NK-92 (cell line): ENCODE data around the gene ZNF664.
"Not testable (repeated sequence)": the region's sequence is repeated elsewhere in the genome, so short reads cannot be mapped to it uniquely, and the experiment has no call there.

Source experiments
- DNase-seq: peaks from one replicate; lab custom pipeline; 2025; ENCODE audit not compliant: unreplicated experiment; lab: John Stamatoyannopoulos, UW

ZNF664 gene

DNA sequence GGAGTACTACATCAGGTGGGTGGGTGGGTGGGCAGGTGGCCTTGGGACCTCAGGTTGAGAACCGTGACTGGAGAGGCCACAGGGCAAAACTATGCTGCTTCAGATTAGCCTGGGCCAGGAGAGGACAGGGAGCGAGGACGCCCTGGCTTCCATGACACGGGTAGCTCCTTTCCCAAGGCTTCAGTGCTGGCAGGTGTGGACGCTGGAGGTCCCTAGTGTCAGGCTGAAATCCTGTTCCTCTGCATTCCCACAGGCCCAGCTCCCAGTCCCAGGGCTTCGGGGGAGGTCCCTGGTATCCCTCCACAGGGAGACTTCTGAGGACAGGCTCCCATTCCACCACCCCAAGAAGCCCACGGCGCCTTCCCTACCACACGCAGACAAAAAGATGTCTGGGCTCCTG is 32.0 kb upstream of the ZNF664 start:
- no peak for DNase-seq

DNA sequence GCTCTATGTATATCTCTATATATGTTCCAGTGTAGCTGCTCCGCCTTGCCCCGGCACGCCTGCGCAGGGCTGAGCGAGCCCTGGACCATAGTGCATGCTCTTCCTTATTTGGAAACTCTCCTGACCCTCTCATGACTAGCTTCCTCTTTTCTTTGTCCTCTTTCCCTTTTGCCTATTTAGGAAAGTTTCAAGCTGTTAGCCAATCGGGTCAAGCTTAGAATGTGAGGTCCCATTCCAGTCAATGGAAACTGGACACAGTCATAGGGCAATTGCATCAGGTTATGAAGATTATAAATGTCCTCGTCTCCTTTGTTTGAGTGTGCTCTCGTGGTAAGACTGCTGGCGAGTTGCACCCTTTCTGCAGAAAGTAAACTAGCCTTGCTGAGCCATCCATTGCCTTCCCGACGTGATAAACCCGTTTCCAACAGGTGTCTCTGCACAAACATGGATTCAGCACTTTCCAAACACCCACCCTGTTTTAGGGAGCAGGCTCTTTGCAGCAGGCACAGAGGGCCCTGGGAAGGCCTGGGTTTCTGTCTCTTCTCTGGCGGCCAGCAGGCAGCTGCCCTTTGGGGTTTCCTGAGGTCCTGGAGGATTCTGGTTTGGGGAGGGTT is 31.3 kb upstream of the ZNF664 start:
- DNase-seq: no peak

DNA sequence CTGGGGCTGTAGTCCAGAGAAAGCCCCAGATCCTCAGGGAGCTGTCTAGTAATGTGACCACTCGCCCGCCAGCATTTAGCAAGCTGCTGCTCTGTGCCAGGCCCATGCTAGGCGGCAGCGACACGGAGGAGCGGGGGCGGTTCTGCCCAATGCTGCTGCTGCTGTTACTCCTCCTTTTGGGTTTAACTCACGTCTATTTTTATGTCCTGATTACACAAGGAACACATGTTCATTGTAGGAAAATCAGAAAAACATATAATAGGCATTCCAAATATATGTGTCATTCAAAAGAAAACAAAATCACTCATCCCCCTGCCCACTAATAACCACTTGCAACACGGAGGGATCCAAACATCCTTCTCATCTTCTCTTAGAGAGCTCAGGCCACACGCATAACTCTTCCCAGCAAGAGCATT is 30.8 kb upstream of the ZNF664 start:
- DNase-seq: no peak

DNA sequence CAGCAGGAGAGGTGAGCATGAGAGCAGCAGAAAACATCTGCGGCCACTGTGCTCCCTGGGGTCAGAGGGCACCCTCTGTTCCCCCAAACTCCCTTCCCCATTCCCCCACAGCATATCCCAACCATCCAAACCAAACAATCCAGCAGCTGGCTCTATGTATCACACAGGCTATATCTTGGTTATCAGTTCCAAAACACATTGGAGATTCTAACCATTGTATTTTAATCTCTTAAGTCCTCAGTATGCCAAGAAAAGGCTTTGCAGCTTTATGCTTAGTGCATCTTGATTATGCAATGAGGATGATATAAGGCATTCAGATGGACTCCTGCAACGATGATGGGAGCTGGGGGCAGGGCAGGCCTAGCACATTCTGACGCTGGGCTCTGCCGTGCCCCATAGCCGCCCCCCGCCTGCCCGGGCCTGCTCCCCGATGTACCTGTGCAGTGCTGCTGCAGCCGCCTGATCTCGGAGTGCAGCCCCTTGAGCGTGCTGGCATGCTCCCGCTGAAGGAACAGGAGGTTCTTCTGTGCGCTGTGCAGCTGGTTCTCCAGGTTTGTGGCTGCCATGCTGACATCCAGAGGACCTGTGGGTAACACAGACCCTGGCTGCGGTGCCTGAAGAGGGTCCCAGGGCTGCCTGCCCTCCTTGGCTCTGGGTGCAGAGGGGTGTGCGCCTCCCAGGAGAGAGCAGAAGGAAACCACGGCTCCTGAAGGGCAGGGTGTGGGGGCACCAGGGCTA is 29.9 kb upstream of the ZNF664 start:
- DNase-seq: no peak

DNA sequence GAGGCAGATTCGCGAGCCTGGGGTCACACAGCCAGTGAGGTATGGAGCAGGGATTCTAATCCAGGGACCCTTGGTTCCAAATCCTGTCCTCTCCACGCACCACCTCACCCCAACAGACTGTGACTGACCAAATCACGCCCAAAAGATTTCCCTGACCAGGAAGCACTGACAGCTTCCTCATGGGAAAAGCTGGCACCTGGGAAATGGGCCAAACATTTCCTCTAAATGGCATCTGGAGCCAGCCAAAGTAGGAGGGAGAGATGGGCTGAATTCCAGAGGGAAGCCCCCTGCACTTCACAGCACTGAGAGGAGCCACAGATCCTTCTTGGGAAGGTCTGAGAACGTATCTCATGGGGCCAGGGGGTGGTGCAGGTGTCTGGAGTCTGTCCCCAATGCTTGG is 29.2 kb upstream of the ZNF664 start:
- no peak for DNase-seq

DNA sequence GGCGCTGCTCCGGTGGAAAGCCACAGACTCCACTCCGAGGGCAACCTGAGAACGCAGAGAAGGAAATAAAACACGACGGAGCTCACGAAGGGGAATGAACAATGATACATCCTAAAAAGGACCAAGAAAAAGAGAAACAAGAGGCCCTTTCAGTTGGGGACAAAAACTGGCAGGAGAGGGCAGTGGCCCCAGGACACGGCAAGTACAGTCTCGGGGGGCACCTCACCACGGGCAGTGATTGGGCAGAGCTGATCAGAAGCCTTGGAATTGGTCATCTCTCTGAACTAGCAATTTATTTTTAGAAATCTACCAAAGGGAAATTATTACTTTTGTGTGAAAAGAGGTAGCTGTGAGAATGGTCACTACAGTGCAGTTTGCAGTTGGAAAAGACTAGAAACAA is 28.3 kb upstream of the ZNF664 start:
- no peak for DNase-seq

DNA sequence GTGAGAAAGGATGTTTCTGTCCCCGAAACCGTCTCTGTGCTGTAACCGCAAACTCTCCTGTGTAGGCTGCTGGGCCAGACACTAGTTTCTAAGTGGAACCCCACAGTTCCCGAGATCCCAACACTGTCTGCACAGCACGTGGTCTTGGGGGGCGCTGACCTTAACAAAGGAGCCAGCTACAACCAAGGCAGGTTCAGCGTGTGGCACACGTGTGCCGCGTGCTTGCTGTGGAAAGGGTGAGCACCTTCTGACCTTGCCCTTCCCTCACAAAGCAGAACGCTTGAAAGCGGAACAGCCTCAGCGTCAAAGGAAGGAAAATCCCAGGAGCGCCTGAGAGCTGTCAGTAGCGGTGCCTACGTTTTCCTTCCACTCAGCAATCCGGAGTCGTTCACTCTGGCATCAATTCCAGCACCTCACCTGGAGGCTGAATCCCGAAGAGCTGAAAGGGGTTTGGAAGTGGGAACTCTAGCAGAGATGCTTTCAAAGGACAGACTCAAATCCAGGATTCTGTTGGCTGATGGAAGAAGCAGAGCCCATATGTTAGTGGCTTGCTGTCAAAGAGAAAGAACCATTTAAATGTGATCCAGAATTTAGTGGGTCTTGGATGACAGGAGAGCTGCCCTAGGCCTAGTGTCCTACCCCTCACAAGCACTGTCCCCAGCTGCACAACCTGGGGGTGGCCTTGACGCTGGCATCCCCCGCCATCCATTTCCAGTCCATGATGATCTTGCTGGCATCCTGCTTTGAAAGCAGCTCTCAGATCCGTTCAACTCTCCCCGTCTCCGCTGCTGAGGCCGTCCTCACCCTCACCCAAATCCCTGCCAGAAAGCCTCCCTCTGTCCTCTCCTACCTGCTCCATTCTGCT is 27.5 kb upstream of the ZNF664 start:
- DNase-seq: no peak

DNA sequence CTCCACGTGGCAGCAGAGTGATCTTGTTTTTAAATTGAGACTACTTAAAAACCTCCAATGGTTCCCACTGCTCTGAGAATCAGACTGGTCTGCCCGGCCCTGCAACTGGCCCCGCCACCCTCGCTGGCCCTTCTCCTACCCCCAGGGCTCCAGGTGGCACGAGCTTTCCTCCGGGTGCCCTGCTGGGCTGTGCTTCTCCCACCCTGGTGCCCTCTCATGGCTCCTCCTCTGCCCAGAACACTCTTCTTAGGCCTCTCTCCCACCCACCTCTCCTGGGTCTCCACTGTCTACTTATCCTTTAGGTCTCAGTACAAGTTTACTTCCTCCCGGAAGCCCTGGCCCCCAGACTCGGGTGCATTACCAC is 26.9 kb upstream of the ZNF664 start:
- DNase-seq: no peak

DNA sequence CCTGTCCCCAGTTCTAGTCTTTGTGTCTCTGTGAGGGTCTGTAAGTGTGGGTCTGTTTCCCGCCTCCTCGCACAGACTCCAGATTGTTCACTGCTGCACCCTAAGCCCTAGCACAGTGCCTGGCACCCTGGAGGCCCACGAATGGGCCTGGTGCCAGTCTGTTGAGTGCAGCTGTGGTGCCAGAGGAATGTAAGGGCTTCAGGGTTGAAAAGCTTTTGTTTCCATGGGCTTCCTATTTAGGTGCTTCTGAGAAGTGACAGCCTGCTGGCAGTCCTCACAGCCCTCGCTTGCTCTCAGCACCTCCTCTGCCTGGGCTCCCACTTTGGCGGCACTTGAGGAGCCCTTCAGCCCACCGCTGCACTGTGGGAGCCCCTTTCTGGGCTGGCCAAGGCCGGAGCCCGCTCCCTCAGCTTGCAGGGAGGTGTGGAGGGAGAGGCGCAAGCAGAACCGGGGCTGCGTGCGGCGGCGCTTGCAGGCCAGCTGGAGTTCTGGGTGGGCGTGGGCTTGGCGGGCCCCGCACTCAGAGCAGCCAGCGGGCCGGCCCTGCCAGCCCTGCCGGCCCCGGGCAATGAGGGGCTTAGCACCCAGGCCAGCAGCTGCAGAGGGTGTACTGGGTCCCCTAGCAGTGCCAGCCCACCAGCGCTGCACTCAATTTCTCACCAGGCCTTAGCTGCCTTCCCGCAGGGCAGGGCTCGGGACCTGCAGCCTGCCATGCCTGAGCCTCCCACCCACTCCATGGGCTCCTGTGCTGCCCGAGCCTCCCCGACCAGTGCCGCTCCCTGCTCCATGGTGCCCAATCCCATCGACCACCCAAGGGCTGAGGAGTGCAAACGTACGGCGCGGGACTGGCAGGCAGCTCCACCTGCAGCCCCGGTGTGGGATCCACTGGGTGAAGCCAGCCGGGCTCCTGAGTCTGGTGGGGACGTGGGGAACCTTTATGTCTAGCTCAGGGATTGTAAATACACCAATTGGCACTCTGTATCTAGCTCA is 26.2 kb upstream of the ZNF664 start:
- DNase-seq: not testable (repeated sequence)

DNA sequence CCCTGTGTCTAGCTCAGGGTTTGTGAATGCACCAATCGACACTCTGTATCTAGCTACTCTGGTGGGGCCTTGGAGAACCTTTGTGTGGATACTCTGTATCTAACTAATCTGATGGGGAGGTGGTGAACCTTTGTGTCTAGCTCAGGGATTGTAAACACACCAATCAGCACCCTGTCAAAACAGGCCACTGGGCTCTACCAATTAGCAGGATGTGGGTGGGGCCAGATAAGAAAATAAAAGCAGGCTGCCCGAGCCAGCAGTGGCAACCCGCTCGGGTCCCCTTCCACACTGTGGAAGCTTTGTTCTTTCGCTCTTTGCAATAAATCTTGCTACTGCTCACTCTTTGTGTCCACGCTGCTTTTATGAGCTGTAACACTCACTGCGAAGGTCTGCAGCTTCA is 25.5 kb upstream of the ZNF664 start:
- not testable (repeated sequence) for DNase-seq

DNA sequence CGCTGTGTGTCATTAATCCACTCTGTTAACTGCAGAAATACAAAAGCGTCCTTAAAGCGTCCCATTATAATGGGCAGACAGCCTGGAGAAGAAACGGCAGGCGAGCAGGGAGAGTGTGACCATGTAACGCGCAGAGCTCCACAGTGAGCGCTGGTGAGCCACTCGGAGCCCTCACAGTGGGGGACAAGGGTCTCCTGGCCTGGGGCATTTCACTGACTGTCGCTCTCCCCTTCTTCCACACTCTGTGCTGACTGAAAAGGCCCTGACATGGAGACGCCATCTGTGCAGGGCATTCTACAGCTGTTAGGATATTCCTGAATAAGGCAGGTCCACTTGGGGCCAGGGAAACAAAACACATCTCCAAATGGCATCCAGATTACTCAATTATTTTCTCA is 24.6 kb upstream of the ZNF664 start:
- DNase-seq: no peak

DNA sequence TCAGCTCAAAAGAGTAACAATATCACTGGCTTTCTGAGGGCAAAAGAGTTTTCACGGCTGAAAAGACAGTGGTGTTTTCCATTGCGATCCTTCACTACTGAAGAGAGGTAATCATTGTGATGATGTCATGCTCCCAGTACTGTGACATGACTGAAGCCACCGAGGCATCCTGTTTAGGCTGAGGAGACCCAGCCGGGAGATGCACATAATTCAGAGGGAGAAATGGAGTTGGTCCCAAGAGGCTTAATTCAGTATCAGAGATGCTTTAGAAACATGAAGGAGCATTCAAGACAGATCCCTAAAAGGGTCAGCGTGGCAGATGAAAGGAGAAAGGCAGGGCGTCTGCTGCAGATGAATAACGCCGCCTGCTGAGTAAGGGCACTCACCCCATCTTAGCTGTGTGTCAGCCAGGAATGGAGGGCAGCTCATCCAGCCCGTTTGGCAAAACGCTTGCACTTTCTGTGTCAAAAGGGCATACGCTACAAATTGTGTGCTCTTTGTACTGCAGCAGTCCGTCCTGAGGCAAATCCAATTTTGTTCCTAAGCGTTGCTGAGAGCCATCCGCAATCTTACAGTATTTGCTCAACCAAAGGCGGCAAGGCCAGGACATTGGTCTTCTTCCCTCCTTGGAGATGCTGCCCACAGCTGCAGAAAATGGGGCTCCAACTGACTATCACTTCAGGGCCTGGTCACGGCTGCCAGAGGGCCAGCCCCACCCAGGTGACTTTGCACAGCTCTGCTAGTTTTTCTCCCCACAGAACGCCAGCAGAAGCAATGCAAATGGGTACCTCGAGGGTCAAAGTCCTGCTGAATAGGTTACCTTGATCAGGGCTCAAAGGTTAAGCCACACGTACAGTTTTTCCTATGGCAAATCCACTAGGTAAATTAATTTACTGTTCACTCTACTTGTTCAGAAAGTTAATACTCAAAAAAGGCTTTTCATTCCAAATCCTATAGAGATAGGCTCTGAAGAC is 23.9 kb upstream of the ZNF664 start:
- DNase-seq: no peak

DNA sequence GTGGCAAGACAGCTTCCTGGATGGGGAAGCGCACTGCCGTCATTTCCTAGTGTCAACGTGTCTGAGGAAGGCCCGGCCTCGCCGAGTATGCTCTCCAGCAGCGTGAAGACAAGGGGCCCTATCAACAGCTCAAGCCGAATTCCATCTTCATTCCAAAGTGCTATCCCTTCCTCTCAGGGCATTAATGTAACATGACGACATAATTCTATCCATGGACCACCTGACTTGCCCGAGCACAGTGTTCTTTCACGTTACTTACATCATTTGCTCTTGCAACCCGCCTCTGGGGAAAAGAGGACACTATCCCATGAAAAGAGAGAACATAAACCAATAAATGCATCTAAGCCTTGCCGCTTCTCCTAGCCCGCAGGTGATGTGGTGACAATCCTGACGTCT is 23.2 kb upstream of the ZNF664 start:
- DNase-seq: no peak

DNA sequence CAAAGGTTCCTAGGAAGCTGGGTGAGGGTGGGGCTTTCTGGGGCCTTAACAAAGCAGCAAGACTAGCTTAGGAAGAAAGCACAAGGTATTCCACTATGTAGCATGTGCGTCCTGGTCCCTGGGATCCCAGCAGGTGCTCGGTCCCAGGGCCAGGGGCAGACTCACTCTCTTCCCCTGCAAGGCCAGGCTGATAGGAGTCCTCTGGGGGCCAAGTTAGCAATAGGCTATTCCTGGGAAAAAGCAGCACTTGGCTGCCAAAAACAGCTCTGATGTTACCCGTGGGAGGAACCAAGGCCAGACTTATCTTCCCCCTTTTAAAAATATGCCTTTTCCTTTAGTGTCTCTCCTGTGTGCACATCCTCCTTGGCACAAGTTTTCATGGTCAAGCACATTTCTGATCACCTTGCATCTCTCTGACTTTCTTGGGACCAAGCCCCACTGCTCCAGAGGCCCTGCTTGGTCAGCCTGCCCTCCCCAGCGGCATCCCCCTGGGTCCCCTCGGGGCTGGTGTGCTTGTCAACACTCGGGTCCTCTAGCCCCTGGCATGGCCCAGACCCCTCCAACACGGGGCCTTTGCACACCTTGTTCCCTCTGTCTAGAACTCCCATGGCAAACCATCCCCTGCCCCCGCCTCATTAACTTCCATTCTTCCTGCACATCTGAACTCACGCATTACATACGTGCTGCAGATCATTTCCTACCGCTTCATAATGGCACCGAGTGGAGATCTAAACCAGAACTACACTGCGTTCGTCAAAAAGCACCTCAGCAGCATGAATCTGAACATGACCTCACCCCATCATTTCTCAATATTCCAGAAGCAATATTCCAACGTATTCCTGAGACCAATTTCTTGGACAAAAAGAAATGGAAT is 22.3 kb upstream of the ZNF664 start:
- no peak for DNase-seq

DNA sequence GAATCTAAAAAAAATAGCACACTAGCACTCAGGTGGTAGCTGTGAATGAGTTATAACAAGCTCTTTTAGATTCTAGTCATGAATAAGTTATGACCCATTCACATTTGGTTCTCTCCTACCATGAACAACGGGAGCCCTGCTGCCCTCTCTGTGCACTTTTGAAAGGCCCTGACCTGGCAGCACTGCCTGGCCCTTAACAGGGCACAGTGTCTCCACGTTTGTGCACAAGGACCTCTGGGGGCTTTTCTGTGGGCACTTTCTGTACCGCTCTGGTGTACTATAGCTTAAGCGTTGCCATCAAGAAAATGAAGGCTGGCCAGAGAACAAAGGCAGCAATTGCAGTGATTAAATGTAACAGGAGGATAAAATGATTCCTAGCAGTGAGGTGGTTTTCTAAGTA is 21.5 kb upstream of the ZNF664 start:
- DNase-seq: no peak

DNA sequence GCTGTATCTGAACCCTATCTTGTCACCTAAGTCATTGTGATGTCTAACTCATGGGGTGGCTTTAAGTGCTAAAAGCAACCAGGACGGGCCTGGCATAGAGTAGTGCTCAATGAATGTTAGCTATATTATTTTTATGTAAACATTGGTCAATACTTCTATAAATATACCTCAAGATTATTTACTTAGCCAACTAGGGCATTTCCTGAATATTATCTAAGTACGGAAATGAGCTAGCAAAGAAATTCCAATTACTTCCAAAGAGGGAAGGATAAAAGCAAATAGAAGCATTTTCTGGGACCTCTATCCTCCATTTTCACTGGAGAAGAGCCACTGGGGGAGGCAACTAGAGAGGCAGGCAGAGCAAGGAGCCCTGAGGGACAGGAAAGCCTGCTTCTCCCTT is 21.0 kb upstream of the ZNF664 start:
- DNase-seq: no peak

DNA sequence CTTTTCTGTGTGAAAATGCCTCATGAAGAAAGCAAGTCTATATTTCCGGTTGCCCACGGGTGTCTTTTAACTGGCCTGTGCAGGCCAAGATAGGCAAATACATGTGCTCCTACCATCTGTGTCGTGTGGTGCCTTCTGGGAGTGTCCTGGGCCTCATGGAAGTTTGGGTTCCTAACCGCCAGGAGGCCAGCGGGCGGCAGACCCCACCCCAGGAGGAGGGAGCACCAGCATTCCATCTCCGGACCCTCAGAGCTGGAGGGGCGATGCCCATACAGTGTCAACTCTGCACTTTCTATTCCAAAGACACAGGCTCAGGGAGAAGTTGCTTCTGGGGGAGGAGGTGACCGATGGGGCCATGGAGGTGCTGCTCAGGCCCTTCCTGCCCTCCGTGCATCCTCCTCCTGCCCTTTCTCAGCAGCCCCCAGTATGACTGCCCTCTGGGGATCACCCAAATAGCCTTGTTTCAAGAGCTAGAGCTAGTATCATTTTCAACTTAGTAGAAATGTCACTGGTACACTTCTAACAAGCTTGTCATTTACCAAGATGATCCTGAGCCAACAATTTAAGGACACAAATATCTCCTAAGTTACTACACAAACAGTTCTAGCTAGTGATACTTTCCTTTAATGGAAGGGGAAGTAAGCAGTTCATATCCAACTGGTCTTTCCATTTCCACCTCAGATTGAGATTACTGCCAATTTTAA is 18.2 kb upstream of the ZNF664 start:
- DNase-seq: no peak

DNA sequence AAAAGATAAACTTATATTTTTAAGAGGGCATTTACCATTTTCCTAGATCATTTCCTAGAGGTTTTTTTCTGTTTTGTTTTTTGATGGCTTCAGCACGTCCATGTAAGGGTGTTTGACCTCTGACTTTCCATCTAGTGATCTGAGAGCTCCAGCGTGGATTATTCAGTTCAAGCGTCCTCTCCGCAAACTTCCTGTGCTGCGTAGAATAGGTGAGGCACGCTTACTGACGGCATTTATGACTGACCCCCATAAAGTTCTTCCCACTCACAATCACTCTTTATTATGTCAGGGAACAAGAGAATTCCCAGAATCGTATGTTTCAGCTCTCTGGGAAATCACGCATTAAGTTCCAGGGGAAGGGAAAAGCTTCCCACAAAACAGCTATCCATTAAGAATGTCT is 16.8 kb upstream of the ZNF664 start:
- DNase-seq: no peak
